WTC11 (cell line): ENCODE results near the gene PLD2. TPM values are rescaled to one million over a fixed set of nuclear protein-coding genes. Genes with fewer than 3 reads are reported as not detected.

Experiments
- ARID4B ChIP-seq: sonication (generic); formaldehyde crosslinking; IDR thresholded peaks from 2 replicates; pipeline ENCODE4 v1.8.0; 2023; ENCODE audit warnings: missing genetic modification reagents, mild to moderate bottlenecking, borderline replicate concordance
- ATF1 ChIP-seq: sonication (generic); formaldehyde crosslinking; IDR thresholded peaks from 2 replicates; pipeline ENCODE4 v1.8.1; 2023; ENCODE audit warnings: mild to moderate bottlenecking, moderate library complexity, missing genetic modification reagents
- CREB1 ChIP-seq: sonication (generic); formaldehyde crosslinking; IDR thresholded peaks from 2 replicates; pipeline ENCODE4 v1.8.0; 2023; ENCODE audit warnings: mild to moderate bottlenecking, missing genetic modification reagents
- CREM ChIP-seq: sonication (generic); formaldehyde crosslinking; IDR thresholded peaks from 2 replicates; pipeline ENCODE4 v1.8.1; 2022; ENCODE audit warnings: mild to moderate bottlenecking, missing genetic modification reagents, moderate library complexity
- E2F5 ChIP-seq: sonication (generic); formaldehyde crosslinking; IDR thresholded peaks from 2 replicates; pipeline ENCODE4 v1.8.1; 2022; ENCODE audit warnings: mild to moderate bottlenecking, moderate library complexity, missing genetic modification reagents
- EMX1 ChIP-seq: fragments of 250-450 bp; sonication (Bioruptor Pico); IDR thresholded peaks from 2 replicates; pipeline ENCODE4 v1.8.0; 2021; ENCODE audit warnings: mild to moderate bottlenecking
- FOXK1 ChIP-seq: sonication (generic); formaldehyde crosslinking; IDR thresholded peaks from 2 replicates; pipeline ENCODE4 v1.8.0; 2022; ENCODE audit warnings: mild to moderate bottlenecking, moderate library complexity, missing genetic modification reagents
- GRHL2 ChIP-seq: fragments of 250-450 bp; sonication (Bioruptor Pico); IDR thresholded peaks from 2 replicates; pipeline ENCODE4 v1.8.0; 2022; ENCODE audit warnings: mild to moderate bottlenecking, moderate library complexity; ENCODE audit not compliant: insufficient replicate concordance, severe bottlenecking
- HMGA2 ChIP-seq: fragments of 250-450 bp; sonication (Bioruptor Pico); IDR thresholded peaks from 2 replicates; pipeline ENCODE4 v1.4.0; 2021; ENCODE audit warnings: mild to moderate bottlenecking, moderate library complexity
- JAZF1 ChIP-seq: fragments of 250-450 bp; sonication (Bioruptor Pico); IDR thresholded peaks from 2 replicates; pipeline ENCODE4 v1.9.0; 2021; ENCODE audit warnings: moderate library complexity, mild to moderate bottlenecking, inconsistent platforms
- MAX ChIP-seq: sonication (generic); formaldehyde crosslinking; IDR thresholded peaks from 2 replicates; pipeline ENCODE4 v1.8.0; 2022; ENCODE audit warnings: mild to moderate bottlenecking, missing genetic modification reagents
- MLX ChIP-seq: sonication (generic); formaldehyde crosslinking; IDR thresholded peaks from 2 replicates; pipeline ENCODE4 v1.8.1; 2023; ENCODE audit warnings: mild to moderate bottlenecking, missing genetic modification reagents, moderate library complexity
- NFE2L1 ChIP-seq: sonication (generic); formaldehyde crosslinking; IDR thresholded peaks from 2 replicates; pipeline ENCODE4 v1.8.1; 2023; ENCODE audit warnings: missing genetic modification reagents
- NR1H2 ChIP-seq: sonication (generic); formaldehyde crosslinking; IDR thresholded peaks from 2 replicates; pipeline ENCODE4 v1.9.0; 2021; ENCODE audit warnings: mild to moderate bottlenecking, moderate library complexity, missing genetic modification reagents
- NR2C2 ChIP-seq: sonication (generic); formaldehyde crosslinking; IDR thresholded peaks from 2 replicates; pipeline ENCODE4 v1.8.0; 2022; ENCODE audit warnings: mild to moderate bottlenecking, missing genetic modification reagents
- PRRX2 ChIP-seq: fragments of 250-450 bp; sonication (Bioruptor Pico); IDR thresholded peaks from 2 replicates; pipeline ENCODE4 v1.8.0; 2021; ENCODE audit warnings: mild to moderate bottlenecking
- RORB ChIP-seq: fragments of 250-450 bp; sonication (Bioruptor Pico); IDR thresholded peaks from 2 replicates; pipeline ENCODE4 v1.9.0; 2021; ENCODE audit warnings: mild to moderate bottlenecking
- TCF7 ChIP-seq: sonication (generic); formaldehyde crosslinking; IDR thresholded peaks from 2 replicates; pipeline ENCODE4 v1.8.0; 2022; ENCODE audit warnings: mild to moderate bottlenecking, low read depth, missing genetic modification reagents, moderate library complexity
- TP53 ChIP-seq: sonication (generic); formaldehyde crosslinking; IDR thresholded peaks from 2 replicates; pipeline ENCODE4 v1.8.1; 2023; ENCODE audit warnings: mild to moderate bottlenecking, missing genetic modification reagents
- ZNF138 ChIP-seq: sonication (generic); formaldehyde crosslinking; conservative IDR thresholded peaks from 2 replicates; pipeline ENCODE4 v1.8.1; 2022; ENCODE audit warnings: mild to moderate bottlenecking, moderate library complexity, missing genetic modification reagents
- ZNF263 ChIP-seq: sonication (generic); formaldehyde crosslinking; IDR thresholded peaks from 2 replicates; pipeline ENCODE4 v1.8.1; 2022; ENCODE audit warnings: low read depth, mild to moderate bottlenecking, moderate library complexity, missing genetic modification reagents
- ZNF281 ChIP-seq: sonication (generic); formaldehyde crosslinking; IDR thresholded peaks from 2 replicates; pipeline ENCODE4 v1.8.0; 2023; ENCODE audit warnings: mild to moderate bottlenecking, missing genetic modification reagents
- ZNF532 ChIP-seq: fragments of 250-450 bp; sonication (Bioruptor Pico); IDR thresholded peaks from 2 replicates; pipeline ENCODE4 v1.9.0; 2021; ENCODE audit warnings: mild to moderate bottlenecking, borderline replicate concordance
- total RNA-seq: library from RNA; stranded (reverse); gene quantifications from 3 replicates; pipeline ENCODE4 v1.2.3, GENCODE V29; 2021

PLD2 gene
- total RNA-seq, 1 experiment from 2014 or later, result 64.9 TPM

GRCh38 chr17:4789951-4790704 is 16.8 kb upstream of the PLD2 start (continued):
- TF ChIP-seq ARID4B (no peak), ZNF532 (no peak), MAX (CRISPR knock-in tag) (no peak; the same call in 1 of the 2 replicates), GRHL2 (CRISPR knock-in tag) (no peak), ATF1 (no peak), FOXK1 (CRISPR knock-in tag) (peak; percentile 51; the same call in 1 of the 2 replicates), TP53 (CRISPR knock-in tag) (0 out of 2 replicates have a peak, but pooled peaks have one; percentile 35), CREB1 (no peak), MLX (CRISPR knock-in tag) (0 out of 2 replicates have a peak, but pooled peaks have one; percentile 38), CREM (CRISPR knock-in tag) (peak; percentile 87), NFE2L1 (CRISPR knock-in tag) (0 out of 2 replicates have a peak, but pooled peaks have one; percentile 20), ZNF281 (CRISPR knock-in tag) (no peak), ZNF263 (0 out of 2 replicates have a peak, but pooled peaks have one; percentile 35), ZNF138 (no peak), TCF7 (no peak), NR1H2 (no peak), EMX1 (CRISPR knock-in tag) (no peak), JAZF1 (CRISPR knock-in tag) (no peak), HMGA2 (CRISPR knock-in tag) (no peak), PRRX2 (CRISPR knock-in tag) (no peak), NR2C2 (CRISPR knock-in tag) (no peak), E2F5 (CRISPR knock-in tag) (peak; percentile 83; the same call in 1 of the 2 replicates), RORB (CRISPR knock-in tag) (no peak)
